Body of pancreas (tissue), 4 donors: ENCODE results near the gene CWC22.

Experiments used
- CTCF ChIP-seq, 7 experiments: fragments of 450-650 bp in 4 of 7; fragments of 200-600 bp in 3 of 7; sonication (generic) in 3 of 7; IDR thresholded peaks; one replicate each; pipeline ENCODE4 v1.5.1; 2016 to 2019; ENCODE audit warnings: antibody characterized with exemption in 7 of 7
- POLR2A ChIP-seq, 3 donors: fragments of 450-650 bp; IDR thresholded peaks; one replicate each; pipeline ENCODE4 v1.6.1; 2016; ENCODE audit warnings: antibody characterized with exemption in 3 of 3, mild to moderate bottlenecking in 2 of 3

DNA sequence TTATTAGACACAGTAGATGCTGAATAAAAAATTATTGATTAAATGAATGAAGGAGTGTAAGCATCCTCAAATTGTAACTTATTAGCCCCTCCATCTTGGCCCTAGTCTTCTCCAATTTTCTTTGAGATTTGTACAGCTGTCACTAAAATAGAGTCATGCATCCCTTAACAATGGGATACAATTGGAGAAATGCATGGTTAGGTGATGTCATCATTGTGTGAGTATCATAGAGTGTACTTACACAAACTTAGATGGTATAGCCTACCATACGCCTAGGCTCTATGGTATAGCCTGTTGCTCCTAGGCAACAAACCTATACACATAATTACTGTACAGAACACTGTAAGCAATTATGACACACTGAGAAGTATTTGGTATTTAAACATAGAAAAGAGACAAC is 107.4 kb downstream of the CWC22 start:
- TF ChIP-seq CTCF (IDR thresholded peaks at IDR 0.05) (no peak), POLR2A (IDR thresholded peaks at IDR 0.05) (no peak)
